NCI-H524 treated with DMSO at 0.1 percent for 48 hours (cell line): ENCODE measurements around the gene AFMID.

Experiments used
- DNase-seq: peaks from one replicate; lab custom pipeline; 2025; lab: John Stamatoyannopoulos, UW

The AFMID gene

GRCh38 chr17:78180083-78180482, 7.1 kb upstream of the AFMID start:
- DNase-seq, result no peak

- no peak for DNase-seq
These were observed 6.7 kb upstream of the AFMID start for GRCh38 chr17:78180508-78180907.

DNA sequence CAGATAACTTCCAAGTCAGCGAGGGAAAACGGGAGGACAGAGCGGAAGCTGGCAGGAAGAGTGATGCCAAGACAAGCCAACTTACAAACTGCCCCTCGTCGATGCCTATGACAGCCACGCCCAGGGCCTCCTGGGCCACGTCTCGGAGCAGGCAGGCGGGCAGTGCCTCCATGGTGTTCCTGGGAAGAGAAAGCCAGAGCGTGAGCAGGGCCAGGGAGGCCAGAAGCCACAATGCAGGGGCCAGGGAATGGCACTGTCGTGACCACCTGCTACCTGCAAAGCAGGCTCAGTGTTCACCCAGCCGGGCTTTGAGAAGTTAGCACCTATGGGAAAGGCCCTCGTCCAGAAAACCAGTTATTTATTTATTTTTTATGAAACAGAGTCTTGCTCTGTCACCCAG, 4.7 kb upstream of the AFMID start:
- no peak for DNase-seq

DNA sequence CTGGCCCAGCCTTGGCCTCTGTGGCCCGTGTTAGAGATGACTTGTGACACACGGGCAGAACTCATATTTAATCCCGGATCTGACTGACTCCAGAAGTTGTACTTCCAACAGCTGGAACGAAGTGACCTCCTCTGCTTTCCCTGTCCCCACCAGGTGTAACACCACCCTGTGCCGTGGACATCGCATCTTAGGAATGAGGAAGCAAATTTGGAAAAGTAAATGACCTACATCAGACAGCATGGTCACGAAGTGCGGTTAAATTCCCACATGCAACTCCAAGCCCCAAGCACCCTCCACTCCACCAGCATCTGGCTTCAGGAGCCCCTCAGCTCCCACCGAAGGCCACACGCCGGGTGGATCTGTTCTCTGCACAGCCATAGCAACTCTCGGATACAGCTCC, 3.2 kb upstream of the AFMID start:
- no peak for DNase-seq

GRCh38 chr17:78184351-78184750, 2.8 kb upstream of the AFMID start:
- DNase-seq, result no peak

GRCh38 chr17:78184868-78185267, 2.3 kb upstream of the AFMID start:
- DNase-seq, result no peak

- no peak for DNase-seq
These were observed 1.0 kb upstream of the AFMID start for GRCh38 chr17:78185981-78186691.

- DNase-seq, result no peak
These were observed 9.6 kb downstream of the AFMID start for GRCh38 chr17:78196716-78197115.

- no peak for DNase-seq
These were observed 10.1 kb downstream of the AFMID start for GRCh38 chr17:78197147-78197832.

GRCh38 chr17:78200451-78200850, 13.3 kb downstream of the AFMID start:
- DNase-seq, result no peak

DNA sequence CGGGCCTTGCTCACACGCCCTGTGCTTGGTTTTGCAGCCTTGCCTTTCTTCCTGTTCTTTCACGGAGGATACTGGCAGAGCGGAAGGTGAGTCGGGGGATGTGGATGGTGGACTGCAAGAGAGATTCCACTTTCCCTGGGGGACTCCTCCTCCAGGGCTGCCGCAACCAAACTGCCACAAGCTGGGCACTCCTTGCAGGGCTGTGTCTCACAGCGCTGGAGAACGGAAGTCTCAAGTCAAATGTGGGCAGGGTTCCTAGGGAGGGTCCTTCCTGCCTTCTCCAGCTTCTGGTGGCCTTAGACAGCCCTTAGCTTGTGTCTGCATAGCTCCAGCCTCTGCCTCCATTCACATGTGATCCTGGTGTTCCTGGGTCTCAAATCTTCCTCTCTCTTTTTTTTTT, 15.5 kb downstream of the AFMID start:
- no peak for DNase-seq

DNA sequence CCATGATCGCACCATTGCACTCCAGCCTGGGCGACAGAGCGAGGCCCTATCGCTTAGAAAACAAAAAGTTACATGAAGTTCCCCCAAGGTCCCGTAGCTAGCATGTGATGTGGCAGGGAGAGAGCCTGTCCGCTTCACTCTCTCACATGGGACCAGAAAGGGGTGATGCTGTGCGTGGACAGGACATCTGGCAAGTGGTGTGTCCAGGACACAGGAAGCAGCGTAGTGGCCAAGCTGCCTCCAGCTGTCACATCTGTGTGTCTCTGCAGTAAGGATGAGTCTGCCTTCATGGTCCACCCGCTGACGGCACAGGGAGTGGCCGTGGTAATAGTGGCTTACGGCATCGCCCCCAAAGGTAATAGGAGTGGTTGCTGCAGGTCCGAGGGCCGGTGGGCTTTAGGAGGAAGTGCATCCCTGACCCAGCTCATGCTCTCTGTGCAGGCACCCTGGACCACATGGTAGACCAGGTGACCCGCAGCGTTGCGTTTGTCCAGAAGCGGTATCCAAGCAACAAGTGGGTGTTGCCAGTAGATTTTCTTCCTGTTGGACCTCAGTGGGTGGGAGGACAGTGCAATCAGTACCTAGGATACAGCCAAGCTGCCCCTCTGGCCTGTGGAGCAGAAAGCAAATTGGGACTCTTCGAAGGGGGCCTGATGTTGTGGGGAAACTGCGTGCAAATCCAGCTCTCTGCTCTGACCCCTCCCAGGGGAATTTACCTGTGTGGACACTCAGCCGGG, 17.4 kb downstream of the AFMID start:
- no peak for DNase-seq

GRCh38 chr17:78205124-78205775, 18.1 kb downstream of the AFMID start:
- DNase-seq, result no peak

GRCh38 chr17:78206298-78206697, 19.1 kb downstream of the AFMID start:
- no peak for DNase-seq

DNA sequence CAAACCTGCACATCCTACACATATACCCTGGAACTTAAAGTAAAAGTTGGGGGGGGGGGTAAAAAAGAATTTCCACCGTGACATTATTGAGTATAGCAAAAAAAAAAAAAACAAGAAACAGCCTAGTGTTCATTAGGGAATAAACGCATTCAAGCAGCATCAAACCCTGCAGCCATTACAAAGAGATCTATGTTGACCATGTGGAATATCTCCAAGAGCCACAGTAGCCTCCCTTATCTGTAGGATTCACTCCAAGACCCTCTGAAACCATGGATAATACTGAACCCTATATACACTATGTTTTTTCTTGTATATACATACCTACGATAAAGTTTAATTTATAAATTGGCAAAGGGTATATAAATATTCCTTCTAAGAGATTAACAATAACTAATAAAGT, 21.3 kb downstream of the AFMID start:
- DNase-seq, result no peak

GRCh38 chr17:78210111-78210510, 22.9 kb downstream of the AFMID start:
- DNase-seq, result no peak

- DNase-seq, result no peak
These were observed 23.9 kb downstream of the AFMID start for GRCh38 chr17:78211032-78211431.

DNA sequence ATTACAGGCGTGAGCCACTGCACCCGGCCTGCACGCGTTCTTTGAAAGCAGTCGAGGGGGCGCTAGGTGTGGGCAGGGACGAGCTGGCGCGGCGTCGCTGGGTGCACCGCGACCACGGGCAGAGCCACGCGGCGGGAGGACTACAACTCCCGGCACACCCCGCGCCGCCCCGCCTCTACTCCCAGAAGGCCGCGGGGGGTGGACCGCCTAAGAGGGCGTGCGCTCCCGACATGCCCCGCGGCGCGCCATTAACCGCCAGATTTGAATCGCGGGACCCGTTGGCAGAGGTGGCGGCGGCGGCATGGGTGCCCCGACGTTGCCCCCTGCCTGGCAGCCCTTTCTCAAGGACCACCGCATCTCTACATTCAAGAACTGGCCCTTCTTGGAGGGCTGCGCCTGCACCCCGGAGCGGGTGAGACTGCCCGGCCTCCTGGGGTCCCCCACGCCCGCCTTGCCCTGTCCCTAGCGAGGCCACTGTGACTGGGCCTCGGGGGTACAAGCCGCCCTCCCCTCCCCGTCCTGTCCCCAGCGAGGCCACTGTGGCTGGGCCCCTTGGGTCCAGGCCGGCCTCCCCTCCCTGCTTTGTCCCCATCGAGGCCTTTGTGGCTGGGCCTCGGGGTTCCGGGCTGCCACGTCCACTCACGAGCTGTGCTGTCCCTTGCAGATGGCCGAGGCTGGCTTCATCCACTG, 27.0 kb downstream of the AFMID start, which contains the start of gene BIRC5:
Gene BIRC5, plus strand, starts transcription at position 238 of the 690 bp plus-strand sequence. Its CDS starts 64 bp downstream, at position 302.
- peak; percentile 85 for DNase-seq

- no peak for DNase-seq
These were observed 27.5 kb downstream of the AFMID start for GRCh38 chr17:78214706-78215061.

DNA sequence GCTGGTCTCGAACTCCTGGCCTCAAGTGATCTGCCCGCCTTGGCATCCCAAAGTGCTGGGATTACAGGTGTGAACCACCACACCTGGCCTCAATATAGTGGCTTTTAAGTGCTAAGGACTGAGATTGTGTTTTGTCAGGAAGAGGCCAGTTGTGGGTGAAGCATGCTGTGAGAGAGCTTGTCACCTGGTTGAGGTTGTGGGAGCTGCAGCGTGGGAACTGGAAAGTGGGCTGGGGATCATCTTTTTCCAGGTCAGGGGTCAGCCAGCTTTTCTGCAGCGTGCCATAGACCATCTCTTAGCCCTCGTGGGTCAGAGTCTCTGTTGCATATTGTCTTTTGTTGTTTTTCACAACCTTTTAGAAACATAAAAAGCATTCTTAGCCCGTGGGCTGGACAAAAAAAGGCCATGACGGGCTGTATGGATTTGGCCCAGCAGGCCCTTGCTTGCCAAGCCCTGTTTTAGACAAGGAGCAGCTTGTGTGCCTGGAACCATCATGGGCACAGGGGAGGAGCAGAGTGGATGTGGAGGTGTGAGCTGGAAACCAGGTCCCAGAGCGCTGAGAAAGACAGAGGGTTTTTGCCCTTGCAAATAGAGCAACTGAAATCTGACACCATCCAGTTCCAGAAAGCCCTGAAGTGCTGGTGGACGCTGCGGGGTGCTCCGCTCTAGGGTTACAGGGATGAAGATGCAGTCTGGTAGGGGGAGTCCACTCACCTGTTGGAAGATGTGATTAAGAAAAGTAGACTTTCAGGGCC, 32.4 kb downstream of the AFMID start:
- no peak for DNase-seq

- DNase-seq, result no peak
These were observed 35.9 kb downstream of the AFMID start for GRCh38 chr17:78223061-78223460.
